NCI-H748 treated with DMSO at 0.1 percent for 48 hours (cell line): ENCODE data around the gene SIGLEC15.
A peak's percentile ranks its signal among the peaks of the same experiment; 100 is the strongest.
"Not testable (repeated sequence)": the region's sequence is repeated elsewhere in the genome, so short reads cannot be mapped to it uniquely, and the experiment has no call there.

Experiments
- DNase-seq: peaks from one replicate; lab custom pipeline; 2025; lab: John Stamatoyannopoulos, UW

The SIGLEC15 gene

DNA sequence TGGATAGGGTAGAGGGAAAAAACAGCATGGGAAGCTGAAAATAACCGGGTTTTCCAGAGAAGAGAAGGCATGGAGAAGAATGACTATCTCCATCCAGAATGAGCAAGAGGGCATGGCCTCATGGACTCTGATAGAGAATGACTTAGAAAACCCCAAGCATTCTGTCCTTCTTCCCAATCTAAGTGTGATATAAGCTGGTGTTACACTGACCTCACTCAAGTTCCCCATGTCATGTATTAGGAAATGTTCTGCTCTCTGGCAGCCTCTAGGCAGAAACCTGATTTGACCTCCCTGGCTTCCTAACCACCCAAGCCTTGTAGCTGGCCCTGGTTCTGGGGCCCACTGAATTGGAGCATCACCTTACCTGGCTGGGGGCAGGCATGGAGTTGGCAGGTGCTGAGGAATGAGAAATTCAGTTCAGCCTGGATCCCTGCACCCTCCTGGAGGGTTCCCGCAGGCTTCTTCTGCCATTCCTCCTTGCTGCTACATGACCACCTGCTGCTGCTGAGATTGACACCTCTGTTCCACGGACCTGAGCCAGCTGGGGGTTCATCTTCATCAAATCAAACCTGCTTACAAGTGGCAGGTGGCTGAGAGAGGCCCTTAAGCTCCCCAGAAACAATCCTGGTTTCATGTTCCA is 5.2 kb upstream of the SIGLEC15 start:
- DNase-seq: no peak

- DNase-seq: no peak
Measured at GRCh38 chr18:45821026-45821425, 4.4 kb upstream of the SIGLEC15 start.

- no peak for DNase-seq
Measured at GRCh38 chr18:45821711-45822110, 3.8 kb upstream of the SIGLEC15 start.

DNA sequence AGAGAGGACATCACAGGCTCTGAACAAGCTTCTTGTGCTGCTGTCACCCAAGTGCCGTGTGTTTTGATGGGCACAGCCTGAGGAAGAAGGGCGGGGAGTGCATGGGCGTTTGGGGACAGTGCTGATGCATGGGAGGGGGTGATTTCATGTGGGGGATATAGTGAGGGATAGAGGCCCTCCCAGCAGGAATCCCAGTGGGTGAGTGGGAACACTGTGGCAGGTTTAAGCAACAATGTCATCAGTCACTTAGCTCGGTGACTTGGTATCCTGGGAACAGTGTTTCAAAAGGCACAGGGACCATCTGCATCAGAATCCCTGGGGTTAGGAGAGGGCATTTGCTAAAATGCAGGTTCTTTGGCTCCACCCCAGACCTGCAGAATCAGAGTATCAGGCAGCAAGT is 609 bp downstream of the SIGLEC15 start:
- DNase-seq: no peak

DNA sequence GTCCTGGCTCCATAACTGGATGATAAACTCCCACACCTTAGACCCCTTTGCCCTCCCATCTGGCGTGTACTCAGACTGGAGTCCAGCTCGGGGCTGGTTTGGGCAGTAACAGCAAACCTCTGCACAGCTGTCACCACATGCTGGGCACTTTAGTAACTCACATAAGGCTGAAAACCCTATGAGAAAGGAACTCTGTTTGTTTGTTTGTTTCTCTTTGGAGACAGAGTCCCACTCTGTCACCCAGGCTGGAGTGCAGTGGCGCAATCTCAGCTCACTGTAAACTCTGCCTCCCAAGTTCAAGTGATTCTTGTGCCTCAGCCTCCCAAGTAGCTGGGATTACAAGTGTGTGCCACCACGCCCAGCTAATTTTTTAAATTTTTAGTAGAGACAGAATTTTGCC is 1.2 kb downstream of the SIGLEC15 start:
- not testable (repeated sequence) for DNase-seq

- no peak for DNase-seq
Measured at GRCh38 chr18:45828917-45829811, 3.7 kb downstream of the SIGLEC15 start.

DNA sequence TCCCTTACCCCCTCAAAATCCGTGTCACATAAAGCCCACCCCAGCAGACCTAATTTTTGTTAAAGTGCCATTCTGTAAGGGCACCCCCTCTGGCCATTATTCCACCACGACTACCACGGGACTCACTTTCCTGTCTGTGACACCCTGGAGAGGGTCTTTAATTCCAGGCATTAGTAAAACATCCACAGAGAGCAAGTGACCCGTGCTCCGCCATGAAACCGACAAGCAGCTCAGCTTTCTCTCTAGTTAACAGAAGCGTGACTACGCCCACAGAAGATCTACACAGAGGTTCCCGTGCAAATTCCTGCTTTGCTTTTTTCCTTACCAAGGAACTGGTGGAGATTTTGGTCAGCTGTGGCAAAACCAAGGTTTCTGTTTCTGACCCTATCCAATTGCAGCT is 4.4 kb downstream of the SIGLEC15 start:
- no peak for DNase-seq

DNA sequence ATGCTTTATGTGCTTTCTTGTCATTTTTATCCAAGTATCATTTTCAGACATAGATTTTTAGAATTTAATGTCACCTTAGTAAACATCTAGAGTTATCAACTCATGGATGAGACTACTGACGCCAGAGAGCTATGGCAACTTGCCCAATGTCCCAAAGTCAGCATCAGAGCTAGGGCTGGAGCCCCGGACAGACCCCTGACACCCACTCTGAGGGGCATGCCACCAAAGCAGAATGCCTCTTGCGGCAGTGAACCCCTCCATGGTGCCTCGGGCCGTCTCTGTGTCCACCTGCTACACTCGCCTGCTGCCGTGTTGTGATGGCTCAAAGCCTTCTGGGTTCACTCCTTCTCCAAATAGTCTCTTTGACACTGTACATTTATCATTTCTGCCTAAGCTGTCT is 5.4 kb downstream of the SIGLEC15 start:
- no peak for DNase-seq

GRCh38 chr18:45833846-45834245 is 8.4 kb downstream of the SIGLEC15 start:
- no peak for DNase-seq

DNA sequence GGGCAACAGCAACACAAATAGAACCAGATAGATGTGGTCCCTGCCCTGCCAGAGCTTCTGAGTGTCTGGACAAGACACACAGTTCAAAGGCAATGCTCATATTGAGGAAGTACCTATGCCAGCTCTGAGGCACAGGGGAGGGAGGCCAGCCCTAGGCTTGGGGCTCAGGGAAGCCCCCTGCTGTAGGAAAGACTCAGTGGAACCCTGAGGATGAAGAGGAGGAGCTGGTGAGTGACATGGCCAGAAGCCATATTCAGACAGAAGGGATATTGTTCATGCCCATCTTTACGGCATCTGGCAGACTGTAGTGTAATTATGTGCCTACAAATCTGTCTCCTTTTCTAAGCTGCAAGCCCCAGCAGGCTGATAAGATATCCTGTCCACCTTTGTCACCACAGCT is 8.8 kb downstream of the SIGLEC15 start:
- DNase-seq: no peak

- no peak for DNase-seq
Measured at GRCh38 chr18:45835057-45835636, 9.7 kb downstream of the SIGLEC15 start.

DNA sequence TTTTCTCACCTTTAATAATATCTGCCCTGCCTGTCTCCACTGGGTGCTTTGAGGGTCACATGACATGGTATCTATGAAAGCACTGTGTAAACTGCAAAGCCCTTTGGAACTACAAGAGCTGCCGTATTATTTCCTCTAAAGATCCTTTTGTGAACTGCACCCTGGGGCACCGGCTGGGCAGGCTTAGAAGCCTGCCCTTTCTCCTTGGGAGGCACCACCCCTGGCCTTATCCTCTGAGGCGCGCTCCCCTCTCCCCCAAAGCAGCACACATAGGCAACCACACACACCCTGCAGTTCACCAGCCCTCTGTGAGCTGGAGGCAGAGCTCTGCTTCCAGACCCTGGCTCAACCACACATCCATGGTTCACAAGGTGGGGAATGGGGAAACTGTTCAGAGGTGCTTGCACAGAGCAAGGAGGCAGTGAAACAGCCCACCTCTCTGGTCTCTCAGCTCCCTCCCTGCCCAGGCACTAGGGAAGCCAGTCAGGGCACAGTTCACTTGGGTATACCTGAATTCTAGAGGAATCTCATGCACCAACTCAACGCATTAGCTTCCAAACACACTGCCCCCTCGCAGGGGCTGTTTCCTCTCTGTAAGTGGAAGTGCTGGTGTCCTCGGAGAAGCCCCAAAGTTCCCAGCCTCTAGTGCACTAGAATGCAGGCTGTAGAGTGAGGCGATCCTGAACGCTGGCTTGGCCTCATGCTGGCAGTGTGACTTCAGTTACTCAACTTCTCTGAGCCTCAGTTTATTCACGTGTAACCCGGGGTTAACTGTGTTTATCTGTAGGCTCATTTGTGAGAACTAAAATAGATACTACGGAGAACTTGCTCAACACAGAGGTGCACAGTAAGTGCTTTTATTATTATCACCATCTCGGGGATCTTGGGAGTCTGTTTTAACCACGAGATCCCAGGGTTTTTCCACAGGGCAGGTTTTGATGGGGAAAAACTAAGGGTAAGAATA is 11.0 kb downstream of the SIGLEC15 start:
- no peak for DNase-seq

DNA sequence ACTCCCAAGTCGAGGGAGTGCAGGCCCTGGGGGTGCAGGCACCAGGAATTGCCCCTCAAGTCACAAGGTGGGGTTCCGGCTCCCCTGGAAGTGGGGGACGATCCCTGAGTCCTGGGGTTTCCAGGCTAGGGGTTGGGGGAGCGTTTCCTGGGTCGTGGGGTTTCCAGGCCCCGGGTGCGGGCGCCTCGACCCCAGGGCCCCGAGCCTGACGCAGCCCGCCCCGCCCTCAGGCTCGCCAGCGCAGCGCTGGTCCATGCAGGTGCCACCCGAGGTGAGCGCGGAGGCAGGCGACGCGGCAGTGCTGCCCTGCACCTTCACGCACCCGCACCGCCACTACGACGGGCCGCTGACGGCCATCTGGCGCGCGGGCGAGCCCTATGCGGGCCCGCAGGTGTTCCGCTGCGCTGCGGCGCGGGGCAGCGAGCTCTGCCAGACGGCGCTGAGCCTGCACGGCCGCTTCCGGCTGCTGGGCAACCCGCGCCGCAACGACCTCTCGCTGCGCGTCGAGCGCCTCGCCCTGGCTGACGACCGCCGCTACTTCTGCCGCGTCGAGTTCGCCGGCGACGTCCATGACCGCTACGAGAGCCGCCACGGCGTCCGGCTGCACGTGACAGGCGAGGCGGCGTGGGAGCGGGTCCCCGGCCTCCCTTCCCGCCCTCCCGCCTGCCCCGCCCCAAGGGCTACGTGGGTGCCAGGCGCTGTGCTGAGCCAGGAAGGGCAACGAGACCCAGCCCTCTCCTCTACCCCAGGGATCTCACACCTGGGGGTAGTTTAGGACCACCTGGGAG is 12.0 kb downstream of the SIGLEC15 start:
- peak; percentile 35 for DNase-seq

- peak; percentile 32 for DNase-seq
Measured at GRCh38 chr18:45838302-45839070, 13.0 kb downstream of the SIGLEC15 start.

GRCh38 chr18:45839414-45840395 is 14.2 kb downstream of the SIGLEC15 start:
- DNase-seq: peak; percentile 42

- no peak for DNase-seq
Measured at GRCh38 chr18:45841060-45841764, 15.7 kb downstream of the SIGLEC15 start.

DNA sequence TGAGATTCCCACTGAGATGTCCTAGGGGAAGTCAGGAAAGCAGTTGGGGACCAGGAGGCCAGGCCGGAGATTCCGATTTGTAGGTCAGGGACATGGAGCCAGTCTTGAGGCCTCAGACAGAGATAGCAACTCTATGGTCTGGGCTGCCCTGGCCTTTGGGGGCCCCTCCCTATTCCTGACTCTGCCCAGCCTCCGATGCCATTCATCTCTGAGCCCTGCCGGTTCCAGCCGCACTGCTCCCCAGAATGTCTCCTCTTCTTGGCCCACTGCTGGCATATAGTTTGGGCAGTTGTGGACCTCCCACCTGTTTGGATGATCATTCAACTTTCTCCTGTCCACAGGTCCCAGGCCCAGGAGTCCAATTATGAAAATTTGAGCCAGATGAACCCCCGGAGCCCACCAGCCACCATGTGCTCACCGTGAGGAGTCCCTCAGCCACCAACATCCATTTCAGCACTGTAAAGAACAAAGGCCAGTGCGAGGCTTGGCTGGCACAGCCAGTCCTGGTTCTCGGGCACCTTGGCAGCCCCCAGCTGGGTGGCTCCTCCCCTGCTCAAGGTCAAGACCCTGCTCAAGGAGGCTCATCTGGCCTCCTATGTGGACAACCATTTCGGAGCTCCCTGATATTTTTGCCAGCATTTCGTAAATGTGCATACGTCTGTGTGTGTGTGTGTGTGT is 16.4 kb downstream of the SIGLEC15 start:
- DNase-seq: no peak

DNA sequence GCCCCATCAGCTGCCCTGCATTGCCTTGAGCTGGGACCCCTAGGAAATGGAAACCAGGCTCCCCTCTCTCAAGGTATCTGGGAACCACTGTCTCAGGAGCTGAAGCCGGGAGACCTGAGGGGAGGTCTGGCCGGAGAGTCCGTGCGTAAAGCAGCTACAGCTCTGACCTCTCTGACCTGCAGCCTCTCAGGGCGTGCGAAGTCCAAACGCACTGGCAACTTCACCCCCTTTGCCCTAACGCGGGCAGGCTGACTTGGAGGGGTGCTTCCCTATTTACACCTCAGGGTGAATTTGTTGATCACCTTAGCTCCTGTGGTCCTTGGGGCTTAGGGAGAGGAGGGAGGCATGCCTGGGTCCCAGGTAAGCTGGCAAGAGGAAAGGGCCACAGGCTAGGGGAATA is 17.5 kb downstream of the SIGLEC15 start:
- no peak for DNase-seq
